Hematopoietic multipotent progenitor cell (in vitro differentiated cells): ENCODE results near the gene MAGEA12. TPM values are rescaled to one million over a fixed set of nuclear protein-coding genes. Genes with fewer than 3 reads are reported as not detected.
"Not testable (repeated sequence)": the region's sequence is repeated elsewhere in the genome, so short reads cannot be mapped to it uniquely, and the experiment has no call there.

Experiments used
- DNase-seq, 3 donors: peaks; one replicate each; pipeline ENCODE4 v3.0.0-alpha.2; 2011 to 2015; ENCODE audit warnings: low read depth in 2 of 3, low spot score in 2 of 3
- total RNA-seq: library from RNA; depleted of rRNA; stranded (reverse); fragments of >200 nt; gene quantifications from one replicate; pipeline ENCODE4 v1.2.3, GENCODE V29; 2012

The MAGEA12 gene, protein sequence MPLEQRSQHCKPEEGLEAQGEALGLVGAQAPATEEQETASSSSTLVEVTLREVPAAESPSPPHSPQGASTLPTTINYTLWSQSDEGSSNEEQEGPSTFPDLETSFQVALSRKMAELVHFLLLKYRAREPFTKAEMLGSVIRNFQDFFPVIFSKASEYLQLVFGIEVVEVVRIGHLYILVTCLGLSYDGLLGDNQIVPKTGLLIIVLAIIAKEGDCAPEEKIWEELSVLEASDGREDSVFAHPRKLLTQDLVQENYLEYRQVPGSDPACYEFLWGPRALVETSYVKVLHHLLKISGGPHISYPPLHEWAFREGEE
- not detected for total RNA-seq

- DNase-seq: no peak
Measured at GRCh38 chrX:152733261-152733975, at the start of gene MAGEA12, which contains the start of gene CSAG1. Gene MAGEA12, plus strand, starts transcription at chrX:152733757. Its CDS starts 2,405 bp downstream, at chrX:152736162. Gene CSAG1, minus strand, starts transcription at chrX:152733721. Its CDS starts 1,261 bp downstream, at chrX:152732460.

- not testable (repeated sequence) for DNase-seq
Measured at GRCh38 chrX:152697952-152698931, 35.3 kb upstream of the MAGEA12 start, which contains the start of gene MAGEA3. Gene MAGEA3, plus strand, starts transcription at chrX:152698794. Its CDS starts 2,039 bp downstream, at chrX:152700833.

- DNase-seq: not testable (repeated sequence)
Measured at GRCh38 chrX:152700390-152700789, 33.2 kb upstream of the MAGEA12 start.

DNA sequence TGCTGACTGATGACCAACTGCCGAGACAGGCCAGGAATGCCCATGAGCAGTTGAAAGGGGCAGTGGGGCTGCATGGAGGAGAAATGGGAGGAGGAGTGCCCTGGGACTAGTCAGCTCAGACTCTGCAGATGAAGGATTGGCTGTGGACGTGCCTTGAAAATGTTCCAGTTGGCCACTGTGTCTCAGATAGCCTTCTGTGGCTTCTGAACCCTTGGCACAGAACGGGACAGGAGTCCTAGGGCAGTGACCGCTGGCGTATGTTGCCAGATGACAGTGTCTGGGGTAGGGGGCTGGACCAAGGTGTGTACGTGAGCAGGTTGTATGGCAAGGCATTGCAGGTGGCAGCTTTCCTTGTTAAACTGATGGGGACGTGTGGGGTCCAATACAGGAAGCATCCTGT lies 27.1 kb upstream of the MAGEA12 start:
- DNase-seq: not testable (repeated sequence)

GRCh38 chrX:152709173-152709572 lies 24.4 kb upstream of the MAGEA12 start, which contains the start of gene CSAG2:
Gene CSAG2, minus strand, starts transcription at chrX:152709273. Its CDS starts 161 bp downstream, at chrX:152709112.
- DNase-seq: not testable (repeated sequence)

DNA sequence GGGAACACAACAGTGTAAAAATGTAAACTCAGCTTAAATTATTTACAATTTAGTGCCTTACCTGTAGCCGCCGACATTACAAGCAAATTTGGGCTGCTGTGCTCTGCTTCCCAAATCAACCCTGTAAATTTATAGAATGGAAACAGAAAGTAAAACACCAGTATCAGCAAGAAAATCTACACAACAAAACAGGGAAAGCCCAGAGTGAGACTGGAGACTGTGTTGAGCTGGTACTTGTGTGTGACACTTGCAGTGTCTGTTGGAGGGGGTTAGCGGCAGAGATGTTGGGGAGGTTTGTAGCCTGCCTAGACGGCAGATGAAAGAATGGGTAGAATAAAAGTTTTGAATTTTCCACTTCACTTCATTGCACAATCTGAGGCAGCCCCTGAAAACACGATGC lies 20.4 kb upstream of the MAGEA12 start:
- DNase-seq: not testable (repeated sequence)

DNA sequence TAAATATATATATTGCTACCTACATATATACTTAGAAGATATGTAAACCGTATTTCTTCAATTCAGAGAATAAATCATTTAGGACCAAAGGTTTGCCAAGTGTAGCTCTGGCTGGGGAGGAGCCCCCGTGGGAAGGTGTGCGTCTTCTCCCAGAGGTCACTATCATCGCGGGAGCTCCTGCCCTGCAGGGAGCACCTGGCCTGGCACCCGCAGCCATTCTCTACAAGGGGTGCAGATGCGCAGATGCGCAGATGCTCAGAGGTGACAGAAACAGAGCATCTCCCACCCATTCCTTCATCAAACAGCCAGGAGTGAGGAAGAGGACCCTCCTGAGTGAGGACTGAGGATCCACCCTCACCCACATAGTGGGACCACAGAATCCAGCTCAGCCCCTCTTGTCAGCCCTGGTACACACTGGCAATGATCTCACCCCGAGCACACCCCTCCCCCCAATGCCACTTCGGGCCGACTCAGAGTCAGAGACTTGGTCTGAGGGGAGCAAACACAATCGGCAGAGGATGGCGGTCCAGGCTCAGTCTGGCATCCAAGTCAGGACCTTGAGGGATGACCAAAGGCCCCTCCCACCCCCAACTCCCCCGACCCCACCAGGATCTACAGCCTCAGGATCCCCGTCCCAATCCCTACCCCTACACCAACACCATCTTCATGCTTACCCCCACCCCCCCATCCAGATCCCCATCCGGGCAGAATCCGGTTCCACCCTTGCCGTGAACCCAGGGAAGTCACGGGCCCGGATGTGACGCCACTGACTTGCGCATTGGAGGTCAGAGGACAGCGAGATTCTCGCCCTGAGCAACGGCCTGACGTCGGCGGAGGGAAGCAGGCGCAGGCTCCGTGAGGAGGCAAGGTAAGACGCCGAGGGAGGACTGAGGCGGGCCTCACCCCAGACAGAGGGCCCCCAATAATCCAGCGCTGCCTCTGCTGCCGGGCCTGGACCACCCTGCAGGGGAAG lies 19.5 kb upstream of the MAGEA12 start, which contains the start of gene MAGEA2B:
MAGEA2B (plus strand) TSS at position 814 of the 973 bp plus-strand sequence. CDS start 2,479 bp downstream, outside the sequence.
- not testable (repeated sequence) for DNase-seq

DNA sequence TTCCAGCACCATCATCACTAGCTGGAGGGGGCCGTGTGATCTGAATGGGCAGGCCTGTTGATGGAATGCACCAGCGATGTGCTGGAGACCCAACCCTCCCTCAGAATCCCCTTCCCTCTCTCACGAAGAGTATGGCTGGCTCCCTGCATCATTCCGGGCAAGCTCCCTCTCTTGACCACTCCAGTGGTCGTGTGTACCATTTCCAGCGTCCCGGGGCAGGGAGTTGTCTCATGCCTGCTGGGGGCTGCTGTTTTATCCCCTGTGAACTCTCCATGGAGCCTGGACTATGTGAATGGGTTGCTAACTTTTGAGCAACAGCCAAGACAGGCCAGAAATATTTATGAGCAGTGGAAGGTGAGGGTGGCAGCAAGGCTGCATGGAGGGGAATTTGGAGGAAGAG lies 8.1 kb upstream of the MAGEA12 start:
- DNase-seq: no peak

DNA sequence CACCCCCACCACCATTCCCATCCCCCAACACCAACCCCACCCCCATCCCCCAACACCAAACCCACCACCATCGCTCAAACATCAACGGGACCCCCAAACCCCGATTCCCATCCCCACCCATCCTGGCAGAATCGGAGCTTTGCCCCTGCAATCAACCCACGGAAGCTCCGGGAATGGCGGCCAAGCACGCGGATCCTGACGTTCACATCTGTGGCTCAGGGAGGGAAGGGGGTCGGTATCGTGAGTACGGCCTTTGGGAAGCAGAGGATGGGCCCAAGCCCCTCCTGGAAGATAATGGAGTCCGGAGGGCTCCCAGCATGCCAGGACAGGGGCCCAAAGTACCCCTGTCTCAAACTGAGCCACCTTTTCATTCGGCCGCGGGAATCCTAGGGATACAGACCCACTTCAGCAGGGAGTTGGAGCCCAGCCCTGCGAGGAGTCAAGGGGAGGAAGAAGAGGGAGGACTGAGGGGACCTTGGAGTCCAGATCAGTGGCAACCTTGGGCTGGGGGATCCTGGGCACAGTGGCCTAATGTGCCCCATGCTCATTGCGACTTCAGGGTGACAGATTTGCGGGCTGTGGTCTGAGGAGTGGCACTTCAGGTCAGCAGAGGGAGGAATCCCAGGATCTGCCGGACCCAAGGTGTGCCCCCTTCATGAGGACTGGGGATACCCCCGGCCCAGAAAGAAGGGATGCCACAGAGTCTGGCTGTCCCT lies 744 bp downstream of the MAGEA12 start:
- DNase-seq: not testable (repeated sequence)

DNA sequence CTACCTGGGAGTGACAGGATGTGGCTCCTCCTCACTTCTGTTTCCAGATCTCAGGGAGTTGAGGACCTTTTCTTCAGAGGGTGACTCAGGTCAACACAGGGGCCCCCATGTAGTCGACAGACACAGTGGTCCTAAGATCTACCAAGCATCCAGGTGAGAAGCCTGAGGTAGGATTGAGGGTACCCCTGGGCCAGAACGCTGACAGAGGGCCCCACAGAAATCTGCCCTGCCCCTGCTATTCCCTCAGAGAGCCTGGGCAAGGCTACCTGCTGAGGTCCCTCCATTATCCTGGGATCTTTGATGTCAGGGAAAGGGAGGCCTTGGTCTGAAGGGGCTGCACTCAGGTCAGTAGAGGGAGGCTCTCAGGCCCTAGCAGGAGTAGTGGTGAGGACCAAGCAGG lies 1.5 kb downstream of the MAGEA12 start:
- no peak for DNase-seq

GRCh38 chrX:152735860-152736511 lies 2.4 kb downstream of the MAGEA12 start:
- no peak for DNase-seq

- DNase-seq: not testable (repeated sequence)
Measured at GRCh38 chrX:152736528-152736927, 3.0 kb downstream of the MAGEA12 start.

- no peak for DNase-seq
Measured at GRCh38 chrX:152738560-152738959, 5.0 kb downstream of the MAGEA12 start.

- DNase-seq: not testable (repeated sequence)
Measured at GRCh38 chrX:152753686-152754650, 20.4 kb downstream of the MAGEA12 start, which contains the start of gene MAGEA2. Gene MAGEA2, minus strand, starts transcription at chrX:152753842. Its CDS starts 2,479 bp downstream, at chrX:152751363.

DNA sequence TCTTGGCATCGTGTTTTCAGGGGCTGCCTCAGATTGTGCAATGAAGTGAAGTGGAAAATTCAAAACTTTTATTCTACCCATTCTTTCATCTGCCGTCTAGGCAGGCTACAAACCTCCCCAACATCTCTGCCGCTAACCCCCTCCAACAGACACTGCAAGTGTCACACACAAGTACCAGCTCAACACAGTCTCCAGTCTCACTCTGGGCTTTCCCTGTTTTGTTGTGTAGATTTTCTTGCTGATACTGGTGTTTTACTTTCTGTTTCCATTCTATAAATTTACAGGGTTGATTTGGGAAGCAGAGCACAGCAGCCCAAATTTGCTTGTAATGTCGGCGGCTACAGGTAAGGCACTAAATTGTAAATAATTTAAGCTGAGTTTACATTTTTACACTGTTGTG lies 21.3 kb downstream of the MAGEA12 start:
- not testable (repeated sequence) for DNase-seq

DNA sequence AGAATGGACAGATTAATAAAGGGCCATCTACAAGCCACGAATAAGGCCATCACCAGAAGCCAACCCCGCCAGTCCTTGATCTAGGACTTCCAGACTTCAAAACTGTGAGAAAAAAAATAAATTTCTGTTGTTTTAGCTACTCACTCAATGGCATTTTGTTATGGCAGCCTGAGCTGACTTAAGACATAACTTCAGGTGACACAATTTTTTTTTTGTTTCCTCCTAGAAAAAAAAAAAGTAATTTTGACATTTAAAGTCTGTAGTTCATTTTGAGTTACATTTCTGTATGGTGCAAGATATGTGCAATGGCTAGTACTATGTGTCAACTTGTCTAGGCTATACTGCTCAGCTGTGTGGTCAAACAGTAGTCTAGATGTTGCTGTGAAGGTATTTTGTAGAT lies 25.4 kb downstream of the MAGEA12 start, which contains the start of gene CSAG3:
CSAG3 (plus strand) TSS at position 301 of the 400 bp plus-strand sequence.
- DNase-seq: not testable (repeated sequence)
